ENCODE measurements around the gene IGSF3.

- TF ChIP-seq CTCF (conservative IDR thresholded peaks at IDR 0.05; ENCODE audit: low read depth, low read length) (no peak), EZH2 (IDR thresholded peaks at IDR 0.05; ENCODE audit: borderline replicate concordance, low read depth, low read length, poor library complexity, severe bottlenecking) (no peak)
These were observed 45.0 kb upstream of the IGSF3 start for GRCh38 chr1:116712510-116712909.

Measured in A673 (cell line).